SK-N-SH (cell line): ENCODE measurements around the gene CARM1.
A peak's percentile ranks its signal among the peaks of the same experiment; 100 is the strongest.

ENCODE experiments used
- CTCF ChIP-seq: fragments of 200-600 bp; sonication (generic); IDR thresholded peaks from 2 replicates; pipeline ENCODE4 v1.6.1; 2017; ENCODE audit warnings: antibody characterized with exemption, mild to moderate bottlenecking, moderate library complexity
- MXI1 ChIP-seq: IDR thresholded peaks from 2 replicates; pipeline ENCODE4 v1.6.1; 2012; ENCODE audit warnings: mild to moderate bottlenecking, low read depth, low read length, improper control_type of control experiment
- NRF1 ChIP-seq: IDR thresholded peaks from 2 replicates; pipeline ENCODE4 v1.6.1; 2012; ENCODE audit warnings: low read depth, mild to moderate bottlenecking, low read length
- POLR2AphosphoS5 ChIP-seq: IDR thresholded peaks from 2 replicates; pipeline ENCODE4 v1.6.1; 2012; ENCODE audit warnings: low read depth, low read length
- REST ChIP-seq: IDR thresholded peaks from 2 replicates; pipeline ENCODE4 v1.6.1; 2012; ENCODE audit warnings: mild to moderate bottlenecking, low read depth, low read length, moderate library complexity
- RFX5 ChIP-seq: IDR thresholded peaks from 2 replicates; pipeline ENCODE4 v1.6.1; 2012; ENCODE audit warnings: mild to moderate bottlenecking, improper control_type of control experiment, low read length
- RXRA ChIP-seq: IDR thresholded peaks from 2 replicates; pipeline ENCODE4 v1.4.0; 2012; ENCODE audit warnings: low read depth, mild to moderate bottlenecking, borderline replicate concordance
- TAF1 ChIP-seq: IDR thresholded peaks from 2 replicates; pipeline ENCODE4 v1.6.1; 2012; ENCODE audit warnings: low read depth, mild to moderate bottlenecking, low read length, moderate library complexity, borderline replicate concordance
- TF ChIP-seq, protein P1 (sequence below): IDR thresholded peaks from 2 replicates; pipeline ENCODE4 v1.4.0; 2012; ENCODE audit warnings: low read depth, borderline replicate concordance

- TF ChIP-seq RFX5, result peak; percentile 38; the same call in 1 of the 2 replicates
- TF ChIP-seq RXRA, result no peak
- TF ChIP-seq, protein P1, sequence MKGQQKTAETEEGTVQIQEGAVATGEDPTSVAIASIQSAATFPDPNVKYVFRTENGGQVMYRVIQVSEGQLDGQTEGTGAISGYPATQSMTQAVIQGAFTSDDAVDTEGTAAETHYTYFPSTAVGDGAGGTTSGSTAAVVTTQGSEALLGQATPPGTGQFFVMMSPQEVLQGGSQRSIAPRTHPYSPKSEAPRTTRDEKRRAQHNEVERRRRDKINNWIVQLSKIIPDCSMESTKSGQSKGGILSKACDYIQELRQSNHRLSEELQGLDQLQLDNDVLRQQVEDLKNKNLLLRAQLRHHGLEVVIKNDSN, result peak; percentile 10; the same call in 1 of the 2 replicates
- TF ChIP-seq MXI1, result peak; percentile 82
- TF ChIP-seq CTCF, result peak; percentile 39; the same call in 1 of the 2 replicates
- TF ChIP-seq NRF1, result peak; percentile 34
- TF ChIP-seq POLR2AphosphoS5, result no peak
- no peak for TF ChIP-seq REST
- TF ChIP-seq TAF1, result no peak
Measured at GRCh38 chr19:10870955-10871603, at the start of gene CARM1.
